HL-60 (cell line): ENCODE measurements around the gene WDR20.

Source experiments
- DNase-seq, 2 experiments: peaks; one replicate each; pipeline ENCODE4 v3.0.0-alpha.2; 2010 to 2020; ENCODE audit warnings: low read depth in 1 of 2, low spot score in 1 of 2
- H3K27ac ChIP-seq: fragments of 250-450 bp; sonication (Bioruptor Pico); replicated peaks from 2 replicates; pipeline ENCODE4 v1.5.1; 2020; ENCODE audit warnings: mild to moderate bottlenecking, moderate library complexity
- H3K27me3 ChIP-seq: fragments of 250-450 bp; sonication (Bioruptor Pico); 2 replicates; pipeline ENCODE4 v1.5.1; 2021; ENCODE audit warnings: mild to moderate bottlenecking, moderate library complexity; ENCODE audit not compliant: insufficient read depth, poor library complexity, severe bottlenecking
- H3K4me3 ChIP-seq: replicated peaks from 2 replicates; pipeline ENCODE4 v1.5.1; 2011; ENCODE audit warnings: mild to moderate bottlenecking, control low read depth, low read length; ENCODE audit not compliant: insufficient read depth
- CTCF ChIP-seq: IDR thresholded peaks from one replicate; pipeline ENCODE4 v1.5.1; 2011; ENCODE audit warnings: low read length, control low read depth, inconsistent platforms; ENCODE audit not compliant: insufficient read depth
- GABPA ChIP-seq: IDR thresholded peaks from 2 replicates; pipeline ENCODE4 v1.6.1; 2012; ENCODE audit warnings: low read depth
- POLR2AphosphoS5 ChIP-seq: IDR thresholded peaks from 2 replicates; pipeline ENCODE4 v1.6.1; 2012; ENCODE audit warnings: low read depth
- REST ChIP-seq: IDR thresholded peaks from 2 replicates; pipeline ENCODE4 v1.6.1; 2012; ENCODE audit warnings: low read depth; ENCODE audit not compliant: insufficient replicate concordance
- SPI1 ChIP-seq: IDR thresholded peaks from 2 replicates; pipeline ENCODE4 v1.6.1; 2012; ENCODE audit warnings: low read depth, mild to moderate bottlenecking, borderline replicate concordance

The WDR20 gene

GRCh38 chr14:102218688-102219087 lies 79.0 kb downstream of the WDR20 start:
- H3K27ac ChIP-seq: no peak overlapping the region
- TF ChIP-seq POLR2AphosphoS5 (no peak), SPI1 (no peak), CTCF (no peak), REST (no peak), GABPA (no peak)
- no peak for DNase-seq
- H3K27me3 ChIP-seq: no peaks in the 10 kb centered on the region
- H3K4me3 ChIP-seq: no peak overlapping the region

DNA sequence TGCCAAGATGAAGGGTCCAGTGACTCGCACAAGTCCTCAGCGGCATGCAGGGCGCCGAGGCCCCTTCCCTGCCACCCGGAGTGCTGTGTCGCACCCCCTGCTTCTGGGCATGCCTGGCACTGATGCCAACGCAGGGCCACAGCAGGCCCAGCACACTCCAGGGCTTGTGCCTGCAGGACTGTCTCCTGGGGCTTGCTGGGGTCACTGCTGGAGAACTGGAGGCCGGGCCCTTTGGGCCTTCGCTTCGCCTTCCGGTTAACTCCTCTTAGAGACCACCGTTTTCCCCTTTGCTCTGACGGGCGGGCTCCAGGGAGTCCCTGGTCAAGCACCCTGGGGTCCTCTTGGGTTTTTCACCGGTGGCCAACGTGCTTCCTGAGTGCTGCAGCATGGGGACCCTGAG lies 79.6 kb downstream of the WDR20 start:
- Histone ChIP-seq H3K27me3 (no peaks in the 10 kb centered on the region), H3K4me3 (no peak overlapping the region), H3K27ac (no peak overlapping the region)
- no peak for DNase-seq
- no peak for TF ChIP-seq SPI1
- no peak for TF ChIP-seq REST
- TF ChIP-seq POLR2AphosphoS5: no peak
- no peak for TF ChIP-seq GABPA
- no peak for TF ChIP-seq CTCF

DNA sequence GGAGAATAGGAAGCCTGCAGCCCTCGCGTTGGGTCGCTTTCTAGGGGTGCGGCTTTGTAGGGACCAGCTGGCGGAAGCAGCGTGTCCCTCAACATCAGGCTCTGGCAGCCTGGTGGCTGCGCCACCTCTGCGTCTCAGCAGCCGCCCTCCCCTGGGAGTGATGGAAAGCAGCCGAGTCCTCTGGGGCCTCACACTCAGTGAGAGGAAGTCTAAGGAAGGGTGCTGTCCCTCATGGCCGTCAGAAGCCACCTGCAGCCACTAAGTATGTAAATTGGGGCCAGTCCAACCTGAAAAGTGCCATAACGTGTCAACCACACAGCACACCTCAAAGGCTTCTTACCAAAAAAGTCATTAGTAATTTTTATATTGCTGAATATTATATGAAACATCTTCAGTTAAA lies 80.3 kb downstream of the WDR20 start:
- no peak for DNase-seq
- TF ChIP-seq GABPA (no peak), SPI1 (no peak), REST (no peak), POLR2AphosphoS5 (no peak), CTCF (no peak)
- no peak overlapping the region for H3K4me3 ChIP-seq
- H3K27me3 ChIP-seq: no peaks in the 10 kb centered on the region
- no peak overlapping the region for H3K27ac ChIP-seq
